Loucy (cell line): ENCODE measurements around the gene GCSAML.
"Not testable (repeated sequence)": the region's sequence is repeated elsewhere in the genome, so short reads cannot be mapped to it uniquely, and the experiment has no call there.

Source experiments
- H2AFZ ChIP-seq: fragments of 200-600 bp; sonication (generic); 2 replicates; pipeline ENCODE4 v1.6.0; 2016; ENCODE audit warnings: antibody characterized with exemption, mild to moderate bottlenecking, low read length, moderate library complexity
- H3F3A ChIP-seq: fragments of 200-600 bp; 2 replicates; pipeline ENCODE4 v1.6.0; 2016; ENCODE audit warnings: antibody characterized with exemption, low read depth, mild to moderate bottlenecking
- H3K27me3 ChIP-seq: fragments of 200-600 bp; sonication (generic); 2 replicates; pipeline ENCODE4 v1.6.1; 2014; ENCODE audit warnings: low read length, mild to moderate bottlenecking; ENCODE audit not compliant: insufficient read depth, poor library complexity, severe bottlenecking
- H3K36me3 ChIP-seq: fragments of 200-600 bp; sonication (generic); 2 replicates; pipeline ENCODE4 v1.6.1; 2016; ENCODE audit warnings: low read length; ENCODE audit not compliant: insufficient read depth
- H3K4me1 ChIP-seq: fragments of 200-600 bp; sonication (generic); 2 replicates; pipeline ENCODE4 v1.5.1; 2014; ENCODE audit warnings: low read length, mild to moderate bottlenecking; ENCODE audit not compliant: insufficient read depth, poor library complexity, severe bottlenecking
- H3K4me2 ChIP-seq: fragments of 200-600 bp; sonication (generic); 2 replicates; pipeline ENCODE4 v1.6.0; 2014; ENCODE audit warnings: antibody characterized with exemption, low read length, low read depth, mild to moderate bottlenecking; ENCODE audit not compliant: poor library complexity, severe bottlenecking
- H3K4me3 ChIP-seq: fragments of 200-600 bp; sonication (generic); 2 replicates; pipeline ENCODE4 v1.5.1; 2014; ENCODE audit warnings: low read length, mild to moderate bottlenecking, mixed read lengths; ENCODE audit not compliant: poor library complexity, severe bottlenecking
- H3K79me2 ChIP-seq: fragments of 200-600 bp; sonication (generic); 2 replicates; pipeline ENCODE4 v1.6.1; 2014; ENCODE audit warnings: low read length; ENCODE audit not compliant: insufficient read depth
- H3K9ac ChIP-seq: fragments of 200-600 bp; sonication (generic); 2 replicates; pipeline ENCODE4 v1.6.0; 2014; ENCODE audit warnings: mild to moderate bottlenecking, low read depth, low read length, moderate library complexity; ENCODE audit not compliant: poor library complexity, severe bottlenecking
- H3K9me2 ChIP-seq: fragments of 200-600 bp; sonication (generic); replicated peaks from 2 replicates; pipeline ENCODE4 v1.6.1; 2016; ENCODE audit warnings: low read depth, low read length, mixed read lengths
- H3K9me3 ChIP-seq: fragments of 200-600 bp; sonication (generic); 2 replicates; pipeline ENCODE4 v1.6.1; 2014; ENCODE audit warnings: mild to moderate bottlenecking, antibody characterized with exemption, low read length, low read depth; ENCODE audit not compliant: insufficient read depth
- H4K20me1 ChIP-seq: fragments of 200-600 bp; sonication (generic); 2 replicates; pipeline ENCODE4 v1.6.0; 2014; ENCODE audit warnings: antibody characterized with exemption, low read length, mild to moderate bottlenecking; ENCODE audit not compliant: insufficient read depth, poor library complexity, severe bottlenecking
- CTCF ChIP-seq: fragments of 200-600 bp; sonication (generic); conservative IDR thresholded peaks from 2 replicates; pipeline ENCODE4 v1.5.1; 2014; ENCODE audit warnings: mild to moderate bottlenecking, antibody characterized with exemption, low read length
- EZH2phosphoT487 ChIP-seq: fragments of 200-600 bp; IDR thresholded peaks from 2 replicates; pipeline ENCODE4 v1.6.1; 2018; ENCODE audit warnings: antibody characterized with exemption, mild to moderate bottlenecking, moderate library complexity, borderline replicate concordance

GCSAML gene

GRCh38 chr1:247517795-247518612 is 30.9 kb upstream of the GCSAML start:
- Histone ChIP-seq H3K27me3 (no peaks in the 10 kb centered on the region), H3K9me2 (no peaks in the 10 kb centered on the region), H2AFZ (no peak overlapping the region), H3F3A (no peaks in the 10 kb centered on the region), H3K4me2 (no peak overlapping the region), H3K36me3 (no peaks in the 10 kb centered on the region), H3K4me1 (no peaks in the 10 kb centered on the region), H3K9ac (no peak overlapping the region), H4K20me1 (no peaks in the 10 kb centered on the region), H3K4me3 (no peak overlapping the region), H3K9me3 (no peaks in the 10 kb centered on the region), H3K79me2 (no peaks in the 10 kb centered on the region)
- TF ChIP-seq EZH2phosphoT487 (no peak), CTCF (no peak)

GRCh38 chr1:247518613-247518891 is 30.4 kb upstream of the GCSAML start:
- H3K4me2 ChIP-seq, result no peak overlapping the region
- no peaks in the 10 kb centered on the region for H3K27me3 ChIP-seq
- no peak overlapping the region for H2AFZ ChIP-seq
- no peaks in the 10 kb centered on the region for H3F3A ChIP-seq
- no peaks in the 10 kb centered on the region for H3K9me3 ChIP-seq
- TF ChIP-seq CTCF (no peak), EZH2phosphoT487 (no peak)
- H3K79me2 ChIP-seq, result no peaks in the 10 kb centered on the region
- no peaks in the 10 kb centered on the region for H4K20me1 ChIP-seq
- H3K9me2 ChIP-seq, result no peaks in the 10 kb centered on the region
- H3K4me3 ChIP-seq, result no peak overlapping the region
- H3K9ac ChIP-seq, result no peak overlapping the region
- H3K4me1 ChIP-seq, result no peaks in the 10 kb centered on the region
- no peaks in the 10 kb centered on the region for H3K36me3 ChIP-seq

GRCh38 chr1:247521886-247522285 is 27.0 kb upstream of the GCSAML start:
- not testable (repeated sequence) for H2AFZ ChIP-seq, H4K20me1 ChIP-seq, H3K9me2 ChIP-seq, H3K4me2 ChIP-seq, H3K4me3 ChIP-seq, H3K27me3 ChIP-seq, H3K36me3 ChIP-seq, H3K9me3 ChIP-seq, H3F3A ChIP-seq, H3K9ac ChIP-seq, H3K79me2 ChIP-seq, H3K4me1 ChIP-seq

- H3F3A ChIP-seq, result no peaks in the 10 kb centered on the region
- peaks cover 12% of the 10 kb centered on the region for H3K4me1 ChIP-seq
- H3K4me2 ChIP-seq, result no peak overlapping the region
- TF ChIP-seq CTCF (no peak), EZH2phosphoT487 (no peak)
- H3K27me3 ChIP-seq, result no peaks in the 10 kb centered on the region
- no peaks in the 10 kb centered on the region for H4K20me1 ChIP-seq
- H2AFZ ChIP-seq, result no peak overlapping the region
- no peaks in the 10 kb centered on the region for H3K9me3 ChIP-seq
- no peaks in the 10 kb centered on the region for H3K9me2 ChIP-seq
- H3K79me2 ChIP-seq, result no peaks in the 10 kb centered on the region
- H3K9ac ChIP-seq, result no peak overlapping the region
- H3K4me3 ChIP-seq, result no peak overlapping the region
- no peaks in the 10 kb centered on the region for H3K36me3 ChIP-seq
Observed at GRCh38 chr1:247528812-247529474, 20.0 kb upstream of the GCSAML start.
